HepG2 (cell line): ENCODE data around the gene RUSF1.

Experiments
- ARID5B ChIP-seq: IDR thresholded peaks from 2 replicates; pipeline ENCODE4 v1.4.0; 2020; ENCODE audit warnings: mild to moderate bottlenecking, missing genetic modification reagents
- CTCF ChIP-seq: sonication (generic); formaldehyde crosslinking; IDR thresholded peaks from 2 replicates; pipeline ENCODE4 v1.5.0; 2020; ENCODE audit warnings: mild to moderate bottlenecking, missing genetic modification reagents, moderate library complexity
- FOXK1 ChIP-seq: sonication (generic); formaldehyde crosslinking; IDR thresholded peaks from 2 replicates; pipeline ENCODE4 v1.4.0; 2020; ENCODE audit warnings: low read depth, missing genetic modification reagents, borderline replicate concordance
- KAT7 ChIP-seq: IDR thresholded peaks from 2 replicates; pipeline ENCODE4 v1.6.1; 2018; ENCODE audit warnings: borderline replicate concordance, missing compliant biosample characterization
- NFKB2 ChIP-seq: sonication (generic); formaldehyde crosslinking; IDR thresholded peaks from 2 replicates; pipeline ENCODE4 v1.4.0; 2020; ENCODE audit warnings: missing genetic modification reagents, borderline replicate concordance
- NR2C2 ChIP-seq: sonication (generic); formaldehyde crosslinking; IDR thresholded peaks from 2 replicates; pipeline ENCODE4 v1.4.0; 2020; ENCODE audit warnings: missing genetic modification reagents, mild to moderate bottlenecking, moderate library complexity, borderline replicate concordance
- POLR2A ChIP-seq, 2 experiments: IDR thresholded peaks; 2 replicates each; pipeline ENCODE4 v1.6.1; 2011; ENCODE audit warnings: low read depth in 2 of 2, low read length in 2 of 2, mild to moderate bottlenecking in 1 of 2, moderate library complexity in 1 of 2; ENCODE audit not compliant: insufficient read depth in 1 of 2
- RNF2 ChIP-seq: fragments of 450-650 bp; conservative IDR thresholded peaks from 2 replicates; pipeline ENCODE4 v1.6.1; 2016; ENCODE audit warnings: low read depth
- TMF1 ChIP-seq: sonication (generic); formaldehyde crosslinking; IDR thresholded peaks from 2 replicates; pipeline ENCODE4 v1.8.1; 2022; ENCODE audit warnings: low read depth, missing genetic modification reagents
- ZBTB8A ChIP-seq: sonication (generic); formaldehyde crosslinking; IDR thresholded peaks from 2 replicates; pipeline ENCODE4 v1.4.0; 2020; ENCODE audit warnings: mild to moderate bottlenecking, low read depth, missing genetic modification reagents, borderline replicate concordance
- ZNF232 ChIP-seq: sonication (generic); formaldehyde crosslinking; IDR thresholded peaks from 2 replicates; pipeline ENCODE4 v1.4.0; 2020; ENCODE audit warnings: missing genetic modification reagents, borderline replicate concordance
- ZSCAN29 ChIP-seq: sonication (generic); formaldehyde crosslinking; conservative IDR thresholded peaks from 2 replicates; pipeline ENCODE4 v1.4.0; 2020; ENCODE audit warnings: mild to moderate bottlenecking, missing genetic modification reagents
- TF ChIP-seq, protein P1 (sequence below): IDR thresholded peaks from 2 replicates; pipeline ENCODE4 v1.6.1; 2016; ENCODE audit warnings: mild to moderate bottlenecking

DNA sequence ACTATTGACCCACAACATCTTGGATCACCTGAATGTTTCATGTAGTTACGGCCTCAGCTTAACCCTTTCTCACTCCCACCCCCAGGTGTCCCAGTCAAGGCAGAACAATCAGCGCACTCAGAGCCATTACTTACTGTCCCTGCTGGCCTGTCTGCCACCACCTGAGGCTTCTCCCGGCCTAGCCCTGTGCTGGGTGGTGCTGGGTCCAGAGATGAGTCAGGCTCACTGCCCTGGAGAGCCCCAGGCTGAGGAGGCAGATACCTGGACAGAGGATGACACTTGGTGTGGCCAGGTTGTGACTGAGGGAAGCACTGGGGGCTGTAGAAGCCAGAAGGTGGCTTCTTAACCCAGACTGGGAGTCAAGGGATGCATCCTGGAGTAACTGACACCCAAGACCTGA, 29.2 kb downstream of the RUSF1 start:
- TF ChIP-seq RNF2 (no peak), ARID5B (CRISPR knock-in tag) (no peak), POLR2A (IDR thresholded peaks at IDR 0.05; ENCODE audit: insufficient read depth in 1 of 2, low read depth in 2 of 2, low read length in 2 of 2) (no peak), ZSCAN29 (CRISPR knock-in tag) (no peak), NR2C2 (CRISPR knock-in tag) (no peak), ZNF232 (CRISPR knock-in tag) (no peak), NFKB2 (CRISPR knock-in tag) (no peak), CTCF (CRISPR knock-in tag) (no peak), KAT7 (CRISPR knock-in tag) (no peak), ZBTB8A (CRISPR knock-in tag) (no peak), FOXK1 (no peak), TMF1 (CRISPR knock-in tag) (no peak)
- TF ChIP-seq, protein P1, sequence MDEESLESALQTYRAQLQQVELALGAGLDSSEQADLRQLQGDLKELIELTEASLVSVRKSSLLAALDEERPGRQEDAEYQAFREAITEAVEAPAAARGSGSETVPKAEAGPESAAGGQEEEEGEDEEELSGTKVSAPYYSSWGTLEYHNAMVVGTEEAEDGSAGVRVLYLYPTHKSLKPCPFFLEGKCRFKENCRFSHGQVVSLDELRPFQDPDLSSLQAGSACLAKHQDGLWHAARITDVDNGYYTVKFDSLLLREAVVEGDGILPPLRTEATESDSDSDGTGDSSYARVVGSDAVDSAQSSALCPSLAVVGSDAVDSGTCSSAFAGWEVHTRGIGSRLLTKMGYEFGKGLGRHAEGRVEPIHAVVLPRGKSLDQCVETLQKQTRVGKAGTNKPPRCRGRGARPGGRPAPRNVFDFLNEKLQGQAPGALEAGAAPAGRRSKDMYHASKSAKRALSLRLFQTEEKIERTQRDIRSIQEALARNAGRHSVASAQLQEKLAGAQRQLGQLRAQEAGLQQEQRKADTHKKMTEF (CRISPR knock-in tag) = no peak
